Brain pericyte (primary cell): Measurements from ENCODE around the gene GRM3.
"Not testable (repeated sequence)": the region's sequence is repeated elsewhere in the genome, so short reads cannot be mapped to it uniquely, and the experiment has no call there.

Experiments
- DNase-seq: peaks from one replicate; pipeline ENCODE4 v3.0.0-alpha.2; 2012; ENCODE audit warnings: low read depth, low spot score

The GRM3 gene

DNA sequence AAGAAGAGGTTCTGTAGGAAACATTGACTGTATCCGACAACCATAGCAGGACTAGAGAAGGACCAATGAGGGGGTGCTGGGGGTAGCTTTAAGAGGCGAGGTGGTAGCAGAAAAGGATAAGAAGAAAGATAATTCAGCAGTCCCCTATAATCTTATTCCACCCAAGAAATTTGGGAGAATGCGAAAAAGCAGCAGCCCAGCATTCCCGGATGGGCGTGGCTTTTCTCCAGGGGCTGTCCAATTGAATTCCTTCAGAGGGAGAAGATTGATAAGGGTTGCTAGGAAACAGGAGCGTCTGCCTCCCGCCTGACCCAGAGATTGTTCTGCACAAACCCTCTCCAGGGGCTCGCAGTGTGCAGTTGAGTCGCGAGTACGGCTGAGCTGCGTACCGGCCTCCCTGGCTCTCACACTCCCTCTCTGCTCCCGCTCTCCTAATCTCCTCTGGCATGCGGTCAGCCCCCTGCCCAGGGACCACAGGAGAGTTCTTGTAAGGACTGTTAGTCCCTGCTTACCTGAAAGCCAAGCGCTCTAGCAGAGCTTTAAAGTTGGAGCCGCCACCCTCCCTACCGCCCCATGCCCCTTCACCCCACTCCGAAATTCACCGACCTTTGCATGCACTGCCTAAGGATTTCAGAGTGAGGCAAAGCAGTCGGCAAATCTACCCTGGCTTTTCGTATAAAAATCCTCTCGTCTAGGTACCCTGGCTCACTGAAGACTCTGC, at the start of gene GRM3:
Gene GRM3, plus strand, starts transcription at position 349 of the 721 bp plus-strand sequence. CDS start 121,237 bp downstream, outside the sequence.
- DNase-seq, result no peak

DNA sequence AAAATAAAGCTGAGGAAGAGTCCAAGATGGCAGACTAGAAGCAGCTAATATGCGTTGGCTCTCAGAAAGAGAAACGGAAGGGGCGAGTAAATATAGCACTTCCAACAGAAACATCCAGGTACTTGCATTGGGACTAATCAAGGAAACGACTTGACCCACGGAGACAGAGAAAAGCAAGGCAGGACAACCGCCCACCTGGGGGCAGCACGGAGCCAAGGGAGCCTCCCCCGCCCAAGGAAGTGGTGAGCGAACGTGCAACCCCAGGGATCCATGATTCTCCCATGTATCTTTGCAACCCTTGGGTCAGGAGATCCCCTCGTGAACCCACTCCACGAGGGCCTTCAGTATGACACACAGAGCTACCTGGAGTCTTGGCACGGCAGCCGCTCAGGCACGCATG, 45.4 kb upstream of the GRM3 start:
- no peak for DNase-seq

DNA sequence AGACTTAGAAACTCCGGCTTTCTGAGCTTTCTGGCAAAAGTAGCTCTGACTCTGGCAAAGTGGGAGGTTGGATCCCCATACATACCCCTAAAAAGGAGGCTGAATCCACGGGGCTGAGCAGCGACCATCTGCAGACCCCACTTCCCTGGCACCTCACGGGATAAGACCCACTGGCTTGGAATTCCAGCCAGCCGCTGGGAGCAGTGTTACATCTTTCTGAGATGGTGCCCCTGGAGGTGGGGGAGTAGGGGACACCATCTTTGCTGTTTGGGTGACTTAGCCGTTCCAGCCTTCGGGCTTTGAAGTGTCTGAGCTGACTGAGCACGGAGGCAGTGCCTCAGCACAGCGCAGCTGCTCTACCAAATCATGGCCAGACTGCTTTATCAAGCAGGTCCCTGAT, 45.0 kb upstream of the GRM3 start:
- no peak for DNase-seq

DNA sequence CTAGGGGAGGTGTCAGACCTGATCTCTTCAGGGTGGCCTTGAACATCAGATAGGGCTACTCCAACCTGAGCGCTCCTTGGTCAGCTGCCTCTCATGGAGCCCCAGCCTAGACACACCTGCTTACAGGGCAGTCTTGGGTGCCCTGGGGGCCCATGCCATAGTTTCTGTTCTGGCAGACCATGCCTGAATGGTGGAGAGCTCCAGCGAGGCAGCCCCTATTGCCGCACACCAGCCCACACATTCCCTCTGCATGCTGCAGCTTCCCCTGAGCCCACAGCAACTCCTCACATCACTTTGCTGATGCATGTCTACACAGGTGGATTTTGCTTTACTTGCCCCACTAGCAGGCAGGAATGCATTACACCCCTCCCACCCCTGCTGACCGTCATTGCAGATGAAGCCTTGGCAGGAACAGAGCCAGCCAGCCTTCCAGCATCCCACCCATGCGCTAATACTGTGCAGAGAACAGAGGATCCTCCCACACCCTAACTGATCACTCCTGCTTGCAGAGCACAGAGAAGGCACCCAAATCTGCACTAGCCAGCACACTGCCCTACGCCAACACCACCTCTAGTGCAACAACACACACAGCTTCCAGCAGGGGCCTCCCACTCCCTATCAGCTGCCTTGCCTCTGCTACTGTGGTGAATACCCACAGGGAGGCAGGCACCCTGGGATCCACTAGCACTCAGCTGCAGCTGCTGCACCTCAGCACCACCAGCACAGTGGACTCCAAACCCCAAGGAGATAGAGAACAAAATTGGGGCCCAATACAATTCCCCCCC, 43.0 kb upstream of the GRM3 start:
- no peak for DNase-seq

DNA sequence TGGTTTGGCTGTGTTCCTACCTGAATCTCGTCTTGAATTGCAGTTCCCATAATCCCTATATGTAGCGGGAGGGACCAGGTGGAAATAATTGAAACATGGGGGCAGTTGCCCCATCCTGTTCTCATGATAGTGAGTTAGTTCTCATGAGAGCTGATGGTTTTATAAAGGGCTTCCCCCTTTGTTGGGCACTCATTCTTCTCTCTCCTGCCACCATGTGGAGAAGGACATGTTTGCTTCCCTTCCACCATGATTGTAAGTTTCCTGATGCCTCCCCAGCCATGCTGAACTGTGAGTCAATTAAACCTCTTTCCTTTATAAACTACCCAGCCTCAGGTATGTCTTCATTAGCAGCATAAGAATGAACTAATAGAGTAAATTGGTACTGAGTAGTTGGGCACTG, 28.0 kb upstream of the GRM3 start:
- DNase-seq, result not testable (repeated sequence)

DNA sequence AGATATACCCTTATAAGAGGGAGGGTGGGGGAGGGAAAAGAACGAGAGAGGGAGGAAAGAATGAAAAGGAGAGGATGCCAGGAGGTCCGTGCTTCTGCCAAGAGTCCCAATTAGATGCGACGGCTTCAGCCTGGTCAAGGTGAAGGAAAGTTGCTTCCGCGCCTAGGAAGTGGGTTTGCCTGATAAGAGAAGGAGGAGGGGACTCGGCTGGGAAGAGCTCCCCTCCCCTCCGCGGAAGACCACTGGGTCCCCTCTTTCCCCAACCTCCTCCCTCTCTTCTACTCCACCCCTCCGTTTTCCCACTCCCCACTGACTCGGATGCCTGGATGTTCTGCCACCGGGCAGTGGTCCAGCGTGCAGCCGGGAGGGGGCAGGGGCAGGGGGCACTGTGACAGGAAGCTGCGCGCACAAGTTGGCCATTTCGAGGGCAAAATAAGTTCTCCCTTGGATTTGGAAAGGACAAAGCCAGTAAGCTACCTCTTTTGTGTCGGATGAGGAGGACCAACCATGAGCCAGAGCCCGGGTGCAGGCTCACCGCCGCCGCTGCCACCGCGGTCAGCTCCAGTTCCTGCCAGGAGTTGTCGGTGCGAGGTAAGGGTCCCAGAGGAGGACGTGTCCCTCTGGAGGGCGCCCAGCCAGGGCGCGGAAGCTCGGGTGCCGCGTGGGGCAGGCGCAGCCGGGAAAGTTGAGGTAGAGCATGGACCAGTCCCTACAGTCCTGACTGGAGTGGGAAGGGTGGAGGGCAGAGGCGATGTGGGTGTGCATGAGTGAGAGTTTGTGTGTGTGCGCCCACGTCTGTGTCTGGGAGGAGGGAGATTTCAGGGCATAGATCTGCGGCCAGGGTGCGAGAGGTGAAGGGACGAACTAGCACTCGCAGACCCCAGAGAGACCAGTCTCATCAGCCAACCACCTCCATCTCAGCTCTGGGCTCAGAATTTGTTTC, 844 bp downstream of the GRM3 start:
- DNase-seq, result no peak

DNA sequence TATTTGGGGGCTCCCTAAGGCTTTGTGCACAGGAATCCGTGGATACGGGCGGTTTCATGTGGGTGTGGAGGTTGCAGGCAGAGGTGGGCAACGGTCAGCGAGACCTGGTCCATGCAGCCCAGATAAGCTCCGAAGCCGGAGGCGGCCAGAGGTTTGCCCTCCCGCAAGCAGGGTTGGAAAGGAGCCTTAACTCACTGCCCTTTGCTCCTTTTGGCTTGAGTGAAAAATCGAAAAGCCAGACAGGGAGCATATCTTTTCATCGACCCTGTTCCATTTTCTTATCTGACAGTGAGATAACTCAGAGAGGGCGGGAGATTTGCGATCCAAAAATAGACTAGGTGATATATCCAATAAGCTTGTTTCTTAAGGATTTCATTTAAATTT, 1.5 kb downstream of the GRM3 start:
- DNase-seq, result no peak

DNA sequence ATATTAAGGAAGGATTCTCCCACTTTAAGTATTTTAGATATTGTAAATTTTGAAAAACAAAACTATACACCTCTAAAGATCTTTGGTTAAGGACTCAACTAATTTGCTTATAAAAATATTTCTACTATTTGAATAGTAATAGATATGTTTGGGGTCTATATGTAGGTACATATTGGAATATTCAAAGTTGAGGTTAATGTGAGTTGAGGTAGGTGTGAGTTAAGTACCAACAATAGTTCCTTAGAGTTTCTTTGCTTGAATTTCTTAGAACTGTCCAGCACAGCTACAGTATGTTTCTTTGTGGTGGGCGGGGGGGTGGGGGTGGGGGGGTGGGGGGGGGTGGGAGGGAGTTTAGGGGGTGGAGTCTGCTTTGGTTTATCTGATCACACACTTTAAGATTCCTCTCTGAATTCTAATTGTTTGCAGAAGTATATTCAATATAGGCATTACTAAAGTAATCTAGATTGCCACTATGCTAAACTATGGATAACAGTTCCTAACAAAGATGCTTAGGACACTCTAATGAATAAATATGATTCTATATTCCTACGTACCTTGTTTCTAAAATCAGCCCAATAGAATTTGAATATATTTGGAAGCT, 2.1 kb downstream of the GRM3 start:
- DNase-seq, result no peak

DNA sequence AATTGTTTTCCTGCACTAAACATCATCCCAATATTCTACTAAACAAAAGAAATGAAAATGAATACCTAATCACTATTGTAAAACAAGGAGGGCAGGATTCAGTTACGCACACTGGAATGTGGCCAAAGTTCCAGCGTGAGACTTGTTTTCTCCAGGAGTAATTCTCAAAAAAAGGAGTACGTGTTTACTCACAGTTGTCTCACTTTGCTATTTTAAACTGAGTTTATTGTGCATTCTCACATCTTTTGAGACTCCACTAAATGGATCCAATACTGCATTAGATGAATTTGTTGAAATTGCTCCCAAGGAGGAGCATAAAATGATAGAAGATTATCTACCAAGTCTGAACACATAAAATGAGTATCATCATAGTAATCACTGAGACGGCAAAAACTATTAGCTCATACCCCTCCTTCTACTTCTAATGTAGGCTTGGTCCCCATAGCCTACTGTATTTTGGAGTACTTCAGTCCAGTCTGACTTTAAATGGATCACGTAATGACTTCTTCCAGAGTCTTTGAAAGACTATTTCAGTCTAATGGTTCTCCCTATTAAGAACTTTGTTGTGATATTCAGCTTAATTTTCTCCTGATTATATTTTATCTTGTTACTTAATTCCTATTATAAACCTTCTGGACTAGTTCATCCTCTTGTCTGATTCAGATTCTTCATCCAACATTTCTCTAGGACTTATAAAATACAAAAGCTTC, 3.8 kb downstream of the GRM3 start:
- DNase-seq, result no peak

DNA sequence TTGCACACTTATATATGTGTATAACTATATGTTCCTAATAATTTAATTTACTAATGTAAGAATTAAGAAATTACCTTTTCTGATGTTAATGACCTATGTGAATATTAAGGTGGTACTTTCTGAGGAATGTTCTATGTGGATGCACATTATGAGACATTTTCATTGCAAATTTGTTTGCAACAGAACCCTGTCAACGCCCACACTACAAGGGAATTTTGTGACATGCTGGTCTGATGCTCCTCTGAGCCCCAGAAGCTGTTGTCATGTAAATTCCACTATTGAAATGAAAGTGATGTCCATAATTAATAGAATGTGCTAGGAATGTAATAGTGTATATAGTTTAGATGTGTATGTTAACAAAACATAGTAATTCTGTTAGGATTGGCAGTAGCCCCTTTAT, 4.5 kb downstream of the GRM3 start:
- no peak for DNase-seq

DNA sequence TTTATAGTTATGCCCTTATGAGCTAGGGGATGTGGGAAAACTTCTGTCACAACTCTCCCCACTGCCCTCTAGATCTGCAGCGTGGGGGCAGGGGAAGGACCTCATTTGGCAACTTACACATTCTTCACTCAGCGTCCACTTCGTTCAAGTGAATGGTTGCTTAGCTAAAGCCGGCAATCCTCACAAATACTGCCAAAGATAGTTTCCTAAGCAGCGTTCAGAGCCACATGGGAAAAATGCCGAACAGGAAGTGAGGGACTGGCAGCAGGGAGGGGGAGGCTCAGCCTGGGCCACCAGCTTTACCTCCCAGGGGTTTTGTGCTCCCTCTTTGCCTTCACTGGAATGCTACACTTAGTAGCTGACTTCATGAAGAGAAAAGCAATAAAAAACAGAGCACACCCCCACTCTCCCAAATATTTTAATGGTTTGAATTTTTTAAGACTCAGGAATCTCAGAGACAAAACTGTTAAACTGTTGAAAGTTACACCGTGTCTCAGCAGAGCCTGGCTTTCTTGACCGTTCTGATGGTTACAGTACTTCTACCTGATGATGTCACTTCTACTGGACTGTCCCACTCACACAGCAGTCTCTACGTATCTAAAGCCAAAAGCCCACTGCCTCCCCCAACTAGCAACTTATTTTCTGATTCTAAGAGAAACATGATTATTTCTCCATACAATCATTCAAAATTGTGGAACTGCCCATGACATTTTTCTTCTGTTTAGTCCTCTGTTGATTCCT, 10.4 kb downstream of the GRM3 start:
- no peak for DNase-seq

DNA sequence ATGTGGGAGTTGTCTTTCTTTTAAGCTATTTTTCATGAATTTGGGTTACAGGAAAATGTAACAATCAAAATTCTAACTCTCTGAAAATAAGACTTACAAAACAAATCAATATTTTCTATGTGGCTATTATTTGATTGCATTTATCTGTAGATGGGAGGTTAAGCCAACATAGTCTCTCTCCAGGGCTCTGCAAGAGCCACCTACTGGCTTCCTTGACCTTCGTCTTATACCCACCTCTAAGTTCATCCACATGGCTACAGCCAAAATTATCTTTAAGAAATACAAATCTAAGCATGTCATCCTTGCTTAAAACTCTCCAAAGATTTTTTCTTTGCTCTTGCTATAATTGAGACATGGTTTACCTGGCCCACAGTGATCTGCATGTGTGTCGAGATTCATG, 14.2 kb downstream of the GRM3 start:
- DNase-seq, result no peak

DNA sequence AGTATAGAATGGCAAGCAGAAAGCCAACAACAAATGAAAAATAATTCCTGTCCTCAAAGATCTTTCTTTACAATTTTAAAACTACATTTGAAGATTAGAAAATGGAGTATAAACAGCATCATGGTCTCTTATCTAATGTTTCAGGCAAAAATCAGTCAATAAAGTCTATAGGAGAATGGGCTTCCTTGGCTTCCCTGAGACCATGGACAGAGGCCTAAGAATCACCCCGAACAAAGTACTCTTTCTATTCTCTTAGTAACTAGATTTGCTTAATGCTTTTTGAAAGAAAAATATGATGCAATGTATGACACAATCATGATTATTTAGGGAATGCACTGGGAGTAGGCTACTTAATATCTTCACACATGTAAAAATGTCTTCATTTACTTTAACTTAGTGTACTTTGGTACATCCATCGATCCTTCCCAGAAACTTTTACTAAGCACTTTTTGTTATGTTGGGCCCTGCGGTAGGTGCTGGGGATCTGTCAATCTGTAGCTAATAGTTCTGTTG, 17.3 kb downstream of the GRM3 start:
- DNase-seq, result no peak

DNA sequence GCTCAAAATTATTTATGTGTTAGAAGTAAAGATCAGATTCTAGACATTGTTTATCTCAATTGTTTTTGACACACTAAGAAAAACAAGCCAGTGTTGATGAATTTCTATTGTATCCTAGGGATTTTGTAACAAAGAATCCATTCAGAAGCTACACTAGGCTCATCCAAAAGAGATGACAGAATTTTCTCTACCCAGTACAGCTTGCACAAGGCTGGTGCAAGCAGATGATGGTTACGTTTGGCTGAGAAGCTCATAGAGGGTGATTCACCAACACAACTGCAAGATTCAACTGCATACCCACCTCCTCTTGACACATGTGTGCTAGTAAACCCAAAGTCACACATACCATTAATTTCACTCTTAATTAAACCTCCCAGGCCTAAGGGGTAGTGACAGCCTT, 20.8 kb downstream of the GRM3 start:
- no peak for DNase-seq

DNA sequence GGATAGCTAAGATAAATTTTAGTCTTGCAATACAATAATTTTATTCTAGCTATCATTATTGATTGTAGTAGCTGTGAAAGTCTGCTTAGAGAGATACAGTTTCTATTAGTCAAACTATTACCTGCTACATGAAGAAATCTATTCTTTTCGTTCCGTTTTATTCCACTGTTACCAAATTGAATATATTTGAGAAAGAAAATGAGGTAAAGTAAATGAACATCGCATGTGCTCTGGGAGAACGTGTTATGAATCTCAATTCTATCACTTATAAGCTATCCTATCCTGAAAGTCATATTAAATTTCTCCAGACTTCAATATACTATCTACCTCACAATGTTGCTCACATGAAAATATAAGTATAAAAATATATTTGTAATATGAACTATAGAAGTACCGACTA, 21.3 kb downstream of the GRM3 start:
- no peak for DNase-seq

DNA sequence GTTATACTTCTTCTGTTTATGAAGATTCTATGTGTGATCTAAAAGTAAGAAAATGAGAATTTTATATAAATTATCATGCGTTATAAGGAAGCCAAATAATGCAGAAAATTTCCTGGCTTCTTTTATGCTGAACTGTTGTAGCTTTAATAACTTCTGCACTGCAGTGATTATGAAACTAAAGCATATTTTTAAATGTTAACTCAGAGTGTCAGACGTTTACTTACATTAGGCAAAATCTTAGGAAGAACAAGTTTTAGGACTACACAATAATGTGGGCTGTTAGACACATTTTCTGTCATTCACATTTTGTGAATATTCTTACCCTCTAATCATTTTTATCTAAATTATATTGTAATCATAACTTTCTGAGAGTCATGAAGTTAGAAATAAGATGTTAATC, 22.0 kb downstream of the GRM3 start:
- no peak for DNase-seq

DNA sequence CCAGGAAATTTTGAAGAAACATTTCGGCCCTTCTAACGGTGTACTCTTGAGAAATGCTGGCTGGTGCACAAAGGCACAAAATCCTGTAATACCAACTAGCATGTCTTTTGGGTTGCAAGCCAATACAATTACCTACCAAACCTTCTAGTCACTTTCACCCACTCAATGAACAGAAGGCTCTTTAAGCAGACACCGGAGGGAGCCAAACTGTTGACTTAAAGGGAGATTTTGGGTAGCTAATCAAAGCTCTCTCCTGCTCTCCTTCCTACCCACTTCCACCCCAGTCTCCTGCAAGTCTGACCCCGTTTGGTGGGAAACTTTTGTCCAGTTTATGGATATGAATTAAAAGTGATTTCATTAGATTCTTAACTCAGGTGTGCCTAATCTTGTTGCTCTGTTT, 24.0 kb downstream of the GRM3 start:
- no peak for DNase-seq

DNA sequence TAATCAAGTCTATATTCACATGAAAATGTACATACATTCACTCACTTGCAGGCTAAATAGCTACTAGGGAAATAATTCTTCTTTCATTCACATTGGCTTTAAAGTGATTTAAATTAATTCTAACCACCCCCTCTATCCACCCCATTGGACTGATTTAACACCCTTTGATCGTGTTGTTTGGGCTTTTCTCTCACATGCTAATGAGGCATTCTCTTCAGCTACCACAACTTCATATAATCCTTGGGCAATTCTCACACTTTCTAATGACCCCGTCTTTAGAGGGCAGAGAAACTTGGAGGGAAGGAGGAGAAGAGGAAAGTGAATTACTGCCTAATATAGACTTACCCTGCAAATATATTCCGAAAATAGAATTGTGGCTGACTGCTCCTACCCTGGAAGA, 24.6 kb downstream of the GRM3 start:
- DNase-seq, result no peak

DNA sequence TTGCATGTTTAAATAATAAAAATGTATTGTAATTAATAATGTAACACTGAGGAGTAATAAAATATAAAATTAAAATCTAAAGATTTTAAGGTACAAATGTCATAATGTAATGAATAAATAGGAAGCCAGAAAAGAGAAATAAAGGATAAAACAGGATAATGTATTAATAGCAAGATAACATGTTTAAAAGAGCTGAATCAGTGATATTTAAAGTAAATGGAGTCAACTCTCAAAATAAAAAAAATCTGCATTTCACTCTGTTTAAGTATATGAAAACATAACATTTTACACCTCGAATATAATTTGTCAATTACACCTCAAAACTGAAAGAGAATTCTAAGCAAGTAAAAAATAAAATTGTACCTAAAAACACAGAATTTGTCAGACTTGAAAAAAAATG, 44.1 kb downstream of the GRM3 start:
- no peak for DNase-seq

DNA sequence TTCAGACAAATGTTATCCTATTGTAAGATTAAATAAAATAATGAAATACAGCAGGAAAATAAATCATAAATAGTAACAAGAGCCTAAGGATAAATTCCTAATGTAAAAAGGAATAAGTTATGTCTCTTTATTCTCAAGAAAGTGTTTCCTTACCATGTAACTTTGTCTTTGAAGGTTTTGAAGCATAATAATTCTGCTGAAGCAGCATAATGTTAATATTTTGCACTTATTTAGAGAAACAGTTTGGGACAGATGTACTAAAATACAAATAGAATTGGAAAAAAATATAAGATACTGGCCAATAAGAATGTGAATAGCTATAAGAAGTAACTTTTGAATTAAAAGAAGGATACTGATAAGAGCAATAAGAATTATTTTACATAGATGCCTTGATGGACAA, 45.7 kb downstream of the GRM3 start:
- no peak for DNase-seq
